IMR-90 (cell line): Measurements from ENCODE around the gene SRPK3. TPM values are rescaled to one million over a fixed set of nuclear protein-coding genes. Genes with fewer than 3 reads are reported as not detected.

Experiments used
- ATAC-seq: fragments of 200-7000 bp; cut with Tn5 transposase; 2 replicates; pipeline ENCODE4 v1.9.1; 2020; ENCODE audit warnings: low read depth, mild to moderate bottlenecking, moderate library complexity
- BruUV-seq: library from RNA; stranded (reverse); fragments of 400-500 nt; replicated peaks from 2 replicates; lab custom pipeline; 2021; lab: Mats Ljungman, UMichigan
- CTCF ChIA-PET: fragments of 300-600 bp; formaldehyde crosslinking; extraction: SDS; loops from one replicate; lab custom pipeline; 2021; ENCODE audit warnings: antibody characterized with exemption; lab: Yijun Ruan, JAX
- POLR2A ChIA-PET: fragments of 300-600 bp; sonication (Branson Sonifier 250); formaldehyde crosslinking; loops from one replicate; lab custom pipeline; 2022; ENCODE audit warnings: antibody characterized with exemption; ENCODE audit not compliant: unreplicated experiment; lab: Charles Lee
- DNase-seq: peaks from one replicate; pipeline ENCODE4 v3.0.0; 2013
- H2AFZ ChIP-seq: replicated peaks from 2 replicates; pipeline ENCODE3; 2013; ENCODE audit warnings: low read length, mild to moderate bottlenecking; ENCODE audit not compliant: poor library complexity
- H2AK5ac ChIP-seq: 2 replicates; pipeline ENCODE4 v1.6.1; 2013; ENCODE audit warnings: low read depth, low read length, inconsistent platforms
- H2AK9ac ChIP-seq: replicated peaks from 2 replicates; pipeline ENCODE3; 2013; ENCODE audit warnings: mild to moderate bottlenecking, low read depth, low read length, moderate library complexity; ENCODE audit not compliant: poor library complexity
- H2BK120ac ChIP-seq: 2 replicates; pipeline ENCODE4 v1.6.1; 2013; ENCODE audit warnings: low read depth, low read length, inconsistent platforms
- H2BK15ac ChIP-seq: 3 replicates; pipeline ENCODE4 v1.6.1; 2013; ENCODE audit warnings: low read depth, low read length, inconsistent platforms
- H2BK20ac ChIP-seq: 2 replicates; pipeline ENCODE4 v1.6.1; 2013; ENCODE audit warnings: low read depth, mild to moderate bottlenecking, inconsistent platforms, low read length, moderate library complexity
- H2BK5ac ChIP-seq: 2 replicates; pipeline ENCODE4 v1.6.1; 2013; ENCODE audit warnings: mild to moderate bottlenecking, low read depth, low read length, inconsistent platforms; ENCODE audit not compliant: poor library complexity, severe bottlenecking
- H3K14ac ChIP-seq: replicated peaks from 2 replicates; pipeline ENCODE4 v1.6.1; 2013; ENCODE audit warnings: low read depth, low read length, inconsistent platforms
- H3K18ac ChIP-seq: 2 replicates; pipeline ENCODE4 v1.6.1; 2013; ENCODE audit warnings: low read depth, low read length, control low read depth
- H3K23ac ChIP-seq: 2 replicates; pipeline ENCODE4 v1.6.1; 2013; ENCODE audit warnings: low read depth, low read length, inconsistent platforms
- H3K27ac ChIP-seq: 2 replicates; pipeline ENCODE4 v1.5.1; 2013; ENCODE audit warnings: mild to moderate bottlenecking, control low read depth, low read length; ENCODE audit not compliant: insufficient read depth
- H3K27me3 ChIP-seq: 2 replicates; pipeline ENCODE4 v1.6.1; 2013; ENCODE audit warnings: low read length; ENCODE audit not compliant: control insufficient read depth, insufficient read depth
- H3K36me3 ChIP-seq: 2 replicates; pipeline ENCODE4 v1.6.1; 2013; ENCODE audit warnings: low read length, mixed read lengths; ENCODE audit not compliant: control insufficient read depth, insufficient read depth
- H3K4ac ChIP-seq: 2 replicates; pipeline ENCODE4 v1.6.1; 2013; ENCODE audit warnings: low read depth, low read length, inconsistent platforms
- H3K4me1 ChIP-seq: 2 replicates; pipeline ENCODE4 v1.6.1; 2013; ENCODE audit warnings: low read length, mixed read lengths; ENCODE audit not compliant: control insufficient read depth, insufficient read depth
- H3K4me2 ChIP-seq: 2 replicates; pipeline ENCODE4 v1.6.1; 2013; ENCODE audit warnings: low read depth, mild to moderate bottlenecking, control low read depth, low read length, moderate library complexity
- H3K4me3 ChIP-seq: 2 replicates; pipeline ENCODE4 v1.5.1; 2013; ENCODE audit warnings: low read depth, mild to moderate bottlenecking, control low read depth, low read length, moderate library complexity; ENCODE audit not compliant: insufficient read depth
- H3K56ac ChIP-seq: 2 replicates; pipeline ENCODE4 v1.6.1; 2013; ENCODE audit warnings: low read length, inconsistent platforms; ENCODE audit not compliant: insufficient read depth; ENCODE audit errors: extremely low read depth
- H3K79me1 ChIP-seq, 2 experiments: 2 replicates each; pipeline ENCODE4 v1.6.1; 2013; ENCODE audit warnings: low read length in 2 of 2, inconsistent platforms in 1 of 2, low read depth in 1 of 2
- H3K9ac ChIP-seq: 2 replicates; pipeline ENCODE4 v1.6.1; 2013; ENCODE audit warnings: low read depth, low read length, control low read depth
- H3K9me1 ChIP-seq: 2 replicates; pipeline ENCODE4 v1.6.1; 2013; ENCODE audit warnings: low read length, inconsistent platforms; ENCODE audit not compliant: insufficient read depth
- H3K9me3 ChIP-seq: 2 replicates; pipeline ENCODE4 v1.6.1; 2013; ENCODE audit warnings: low read length; ENCODE audit not compliant: control insufficient read depth, insufficient read depth
- H4K20me1 ChIP-seq: 2 replicates; pipeline ENCODE4 v1.6.1; 2013; ENCODE audit warnings: low read length, inconsistent platforms; ENCODE audit not compliant: insufficient read depth
- H4K5ac ChIP-seq: 2 replicates; pipeline ENCODE4 v1.6.1; 2013; ENCODE audit warnings: mild to moderate bottlenecking, low read depth, low read length, control low read depth
- H4K8ac ChIP-seq, 2 experiments: 2 replicates each; pipeline ENCODE4 v1.6.1; 2013; ENCODE audit warnings: low read depth in 2 of 2, low read length in 2 of 2, control low read depth in 1 of 2, inconsistent platforms in 1 of 2
- H4K91ac ChIP-seq: 2 replicates; pipeline ENCODE4 v1.6.1; 2013; ENCODE audit warnings: low read depth, low read length, inconsistent platforms; ENCODE audit not compliant: insufficient read depth
- BHLHE40 ChIP-seq: fragments of 150-350 bp; IDR thresholded peaks from 2 replicates; pipeline ENCODE4 v1.6.1; 2016; ENCODE audit warnings: mild to moderate bottlenecking, low read depth, low read length
- FOS ChIP-seq: fragments of 150-350 bp; IDR thresholded peaks from 2 replicates; pipeline ENCODE4 v1.6.1; 2016; ENCODE audit warnings: low read depth, low read length
- MAFK ChIP-seq: IDR thresholded peaks from 2 replicates; pipeline ENCODE4 v1.6.1; 2012; ENCODE audit warnings: low read depth, low read length, improper control_type of control experiment
- MXI1 ChIP-seq: IDR thresholded peaks from 2 replicates; pipeline ENCODE4 v1.6.1; 2012; ENCODE audit warnings: low read depth, mild to moderate bottlenecking, low read length, moderate library complexity, borderline replicate concordance
- RAD21 ChIP-seq: IDR thresholded peaks from 2 replicates; pipeline ENCODE4 v1.6.1; 2012; ENCODE audit warnings: low read length, improper control_type of control experiment
- RCOR1 ChIP-seq: IDR thresholded peaks from 2 replicates; pipeline ENCODE4 v1.6.1; 2012; ENCODE audit warnings: mild to moderate bottlenecking, low read length, improper control_type of control experiment; ENCODE audit not compliant: insufficient replicate concordance
- SMC3 ChIP-seq: fragments of 150-350 bp; IDR thresholded peaks from 2 replicates; pipeline ENCODE4 v1.6.1; 2016; ENCODE audit warnings: low read depth, mild to moderate bottlenecking, antibody characterized with exemption, low read length, moderate library complexity
- WGBS, 2 experiments: methylation state at CpG; one replicate each; pipeline versions ENCODE4 v1.1.5 to v1.1.7; 2013; ENCODE audit warnings: missing lambda C conversion rate in 2 of 2; ENCODE audit not compliant: insufficient read length in 1 of 2; ENCODE audit errors: extremely low coverage in 2 of 2; 5-methylcytosine and 5-hydroxymethylcytosine counted together
- dilution Hi-C: fragments of 300-500 bp; cut with HindIII; formaldehyde crosslinking; loops from one replicate; pipeline ENCODE4 v1.14.3; 2018; ENCODE audit warnings: low sequenced_read_pairs; ENCODE audit not compliant: unreplicated experiment
- in situ Hi-C: fragments of 300-500 bp; cut with MboI; formaldehyde crosslinking; loops from 3 replicates; pipeline ENCODE4 v1.14.3; 2019; ENCODE audit warnings: low sequenced_read_pairs, inconsistent platforms, mixed read lengths
- intact Hi-C: fragments of 100-400 bp; cut with micrococcal nuclease; formaldehyde crosslinking; loops from 2 replicates; pipeline ENCODE4 v1.10.0; 2022
- polyA plus RNA-seq, 3 experiments: library from polyadenylated mRNA; depleted of rRNA; stranded (reverse); fragments of >200 nt; gene quantifications; 2 replicates each; pipeline ENCODE4 v1.2.3, GENCODE V29; 2012; ENCODE audit warnings: low replicate concordance in 1 of 3
- total RNA-seq: library from RNA; depleted of rRNA; stranded (reverse); fragments of >200 nt; gene quantifications from 2 replicates; pipeline ENCODE4 v1.2.3, GENCODE V29; 2012
- TF ChIP-seq, protein P1 (sequence below): conservative IDR thresholded peaks from 2 replicates; pipeline ENCODE4 v1.5.1; 2012; ENCODE audit warnings: mild to moderate bottlenecking, low read depth, low read length, improper control_type of control experiment
- TF ChIP-seq, protein P2 (sequence below): fragments of 150-350 bp; IDR thresholded peaks from 2 replicates; pipeline ENCODE4 v1.6.1; 2017; ENCODE audit warnings: mild to moderate bottlenecking, antibody characterized with exemption, low read length, low read depth

The SRPK3 gene
- total and polyA plus RNA-seq, 2 of the 4 experiments (the other 2 are of a cell fraction) = 0.36 to 0.70 TPM

DNA sequence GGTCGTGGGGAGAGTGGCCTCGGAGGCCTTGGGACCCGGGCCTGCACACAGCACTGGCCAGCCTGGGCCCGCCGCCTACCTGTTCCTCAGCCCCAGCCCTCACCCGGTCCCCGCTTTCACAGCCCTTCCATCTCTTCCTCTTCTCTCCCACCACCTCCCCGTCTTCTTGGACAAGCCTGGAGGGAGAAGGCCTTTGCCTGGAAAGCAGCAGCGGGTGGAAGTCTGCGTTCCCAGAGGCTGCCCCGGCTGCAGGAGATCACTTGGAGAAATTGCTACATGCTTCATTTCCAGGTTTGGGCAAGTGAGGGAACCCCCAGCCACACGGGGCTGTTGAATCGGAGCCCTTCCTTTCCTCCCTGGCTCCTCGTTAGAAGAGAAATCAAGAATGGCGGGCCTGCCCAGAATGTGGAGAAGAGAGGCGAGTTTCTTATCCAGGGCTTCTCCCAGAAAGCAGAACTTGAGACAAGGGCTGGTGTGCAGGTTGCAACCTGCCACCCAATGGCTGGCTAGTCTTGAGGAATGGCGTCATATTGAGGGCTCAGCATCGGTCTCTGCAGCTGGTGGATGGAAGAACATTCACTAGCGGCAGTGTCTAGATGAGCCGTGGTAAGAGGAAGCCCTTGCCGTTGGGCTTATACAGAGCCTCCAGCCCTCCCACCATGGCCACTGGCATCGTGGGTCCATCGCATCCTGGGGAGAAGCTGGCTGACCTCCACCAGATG is 50.7 kb downstream of the SRPK3 start (continued):
- TF ChIP-seq, protein P1, sequence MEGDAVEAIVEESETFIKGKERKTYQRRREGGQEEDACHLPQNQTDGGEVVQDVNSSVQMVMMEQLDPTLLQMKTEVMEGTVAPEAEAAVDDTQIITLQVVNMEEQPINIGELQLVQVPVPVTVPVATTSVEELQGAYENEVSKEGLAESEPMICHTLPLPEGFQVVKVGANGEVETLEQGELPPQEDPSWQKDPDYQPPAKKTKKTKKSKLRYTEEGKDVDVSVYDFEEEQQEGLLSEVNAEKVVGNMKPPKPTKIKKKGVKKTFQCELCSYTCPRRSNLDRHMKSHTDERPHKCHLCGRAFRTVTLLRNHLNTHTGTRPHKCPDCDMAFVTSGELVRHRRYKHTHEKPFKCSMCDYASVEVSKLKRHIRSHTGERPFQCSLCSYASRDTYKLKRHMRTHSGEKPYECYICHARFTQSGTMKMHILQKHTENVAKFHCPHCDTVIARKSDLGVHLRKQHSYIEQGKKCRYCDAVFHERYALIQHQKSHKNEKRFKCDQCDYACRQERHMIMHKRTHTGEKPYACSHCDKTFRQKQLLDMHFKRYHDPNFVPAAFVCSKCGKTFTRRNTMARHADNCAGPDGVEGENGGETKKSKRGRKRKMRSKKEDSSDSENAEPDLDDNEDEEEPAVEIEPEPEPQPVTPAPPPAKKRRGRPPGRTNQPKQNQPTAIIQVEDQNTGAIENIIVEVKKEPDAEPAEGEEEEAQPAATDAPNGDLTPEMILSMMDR = no peak
- no peak for TF ChIP-seq RCOR1
- TF ChIP-seq BHLHE40 = no peak
- TF ChIP-seq MXI1 = no peak

DNA sequence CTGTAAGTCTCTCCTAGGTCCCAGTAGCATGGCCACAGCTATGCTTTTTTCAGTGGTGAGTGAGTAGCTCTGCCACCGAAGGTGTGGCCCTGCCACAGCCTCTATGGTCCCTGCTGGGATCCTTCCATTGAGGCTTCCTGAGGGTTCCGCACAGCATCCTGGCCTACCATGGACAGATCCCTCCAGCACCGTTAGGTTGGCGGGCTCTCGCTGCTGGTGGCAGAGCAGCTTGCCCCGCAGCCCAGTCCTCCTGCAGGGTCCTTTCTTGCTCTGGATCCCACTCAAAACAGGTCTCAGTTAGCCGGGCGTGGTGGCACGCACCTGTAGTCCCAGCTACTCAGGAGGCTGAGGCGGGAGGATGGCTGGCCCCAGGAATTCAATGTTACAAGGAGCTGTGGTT is 51.9 kb downstream of the SRPK3 start:
- Histone ChIP-seq H3K9me1 (no peaks in the 10 kb centered on the region), H4K20me1 (no peaks in the 10 kb centered on the region; the same call in 1 of the 2 replicates), H3K4me2 (no peak overlapping the region), H4K8ac (no peak overlapping the region), H2BK120ac (no peak overlapping the region), H3K9me3 (peaks cover 19% of the 10 kb centered on the region; the same call in 1 of the 2 replicates), H3K27me3 (peaks cover 45% of the 10 kb centered on the region), H3K27ac (no peak overlapping the region), H3K4ac (no peak overlapping the region), H3K4me3 (no peak overlapping the region), H3K79me1 (no peaks in the 10 kb centered on the region), H2AK5ac (no peak overlapping the region), H2AFZ (no peak overlapping the region), H3K14ac (no peak overlapping the region), H3K56ac (no peak overlapping the region), H2AK9ac (no peak overlapping the region), H4K91ac (no peak overlapping the region), H2BK20ac (no peak overlapping the region), H3K4me1 (no peaks in the 10 kb centered on the region), H3K18ac (no peak overlapping the region), H2BK5ac (no peak overlapping the region), H3K36me3 (no peaks in the 10 kb centered on the region), H4K5ac (no peak overlapping the region), H3K23ac (no peak overlapping the region), H3K9ac (no peak overlapping the region), H2BK15ac (no peak overlapping the region)
- ATAC-seq = no peak
- BruUV-seq = no TSS peak
- TF ChIP-seq MAFK = no peak
- TF ChIP-seq, protein P2, sequence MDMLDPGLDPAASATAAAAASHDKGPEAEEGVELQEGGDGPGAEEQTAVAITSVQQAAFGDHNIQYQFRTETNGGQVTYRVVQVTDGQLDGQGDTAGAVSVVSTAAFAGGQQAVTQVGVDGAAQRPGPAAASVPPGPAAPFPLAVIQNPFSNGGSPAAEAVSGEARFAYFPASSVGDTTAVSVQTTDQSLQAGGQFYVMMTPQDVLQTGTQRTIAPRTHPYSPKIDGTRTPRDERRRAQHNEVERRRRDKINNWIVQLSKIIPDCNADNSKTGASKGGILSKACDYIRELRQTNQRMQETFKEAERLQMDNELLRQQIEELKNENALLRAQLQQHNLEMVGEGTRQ = no peak
- TF ChIP-seq, protein P1 = no peak
- no peak for TF ChIP-seq RCOR1
- no peak for TF ChIP-seq RAD21
- TF ChIP-seq SMC3 = no peak
- TF ChIP-seq FOS = no peak
- ChIA-PET POLR2A (no interaction called here), CTCF (no interaction called here)
- in situ Hi-C loops = no loop called here
- DNase-seq = no peak
- intact Hi-C loops = no loop called here
- dilution Hi-C loops = no loop called here
- 79% methylated on average over 4 of the region's 10 CpGs; no CpG with 5 or more reads in 1 of the 2 experiments for WGBS, 2 experiments
